Naive thymus-derived CD4-positive, alpha-beta T cell (primary cell): ENCODE data around the gene ZNF8. TPM values are rescaled to one million over a fixed set of nuclear protein-coding genes. Genes with fewer than 3 reads are reported as not detected.

Source experiments
- ATAC-seq: fragments of 150-1000 bp; cut with Tn5 transposase; 2 replicates; pipeline ENCODE4 v1.10.0; 2021; ENCODE audit warnings: mild to moderate bottlenecking, moderate library complexity
- CTCF ChIA-PET: fragments of 350-600 bp; sonication (Branson Sonifier 250); formaldehyde crosslinking; loops from one replicate; lab custom pipeline; 2021; ENCODE audit warnings: antibody characterized with exemption; lab: Charles Lee
- POLR2A ChIA-PET: fragments of 350-600 bp; sonication (Branson Sonifier 250); formaldehyde crosslinking; loops from one replicate; lab custom pipeline; 2021; ENCODE audit warnings: antibody characterized with exemption, inconsistent platforms; lab: Charles Lee
- DNase-seq, 9 donors: peaks; one replicate each; pipeline versions ENCODE4 v3.0.0 to v3.0.0-alpha.2; 2020 to 2022; ENCODE audit warnings: mixed read lengths in 1 of 9
- H3K27ac ChIP-seq: one replicate; pipeline ENCODE4 v1.7.0; 2013; ENCODE audit warnings: mild to moderate bottlenecking, low read depth, low read length, moderate library complexity
- H3K27me3 ChIP-seq, 2 donors: one replicate each; pipeline ENCODE4 v1.7.0; 2013; ENCODE audit warnings: low read length in 2 of 2, mild to moderate bottlenecking in 2 of 2, moderate library complexity in 2 of 2; ENCODE audit not compliant: control insufficient read depth in 2 of 2, insufficient read depth in 2 of 2
- H3K36me3 ChIP-seq, 3 experiments: 1 replicate in 2 of 3; 2 replicates in 1 of 3; pipeline ENCODE4 v1.7.0; 2013; ENCODE audit warnings: low read length in 3 of 3, mild to moderate bottlenecking in 3 of 3, moderate library complexity in 1 of 3; ENCODE audit not compliant: insufficient read depth in 3 of 3, control insufficient read depth in 2 of 3
- H3K4me1 ChIP-seq, 2 donors: one replicate each; pipeline ENCODE4 v1.7.0; 2013; ENCODE audit warnings: low read length in 2 of 2, mild to moderate bottlenecking in 2 of 2, moderate library complexity in 1 of 2; ENCODE audit not compliant: control insufficient read depth in 2 of 2, insufficient read depth in 2 of 2
- H3K4me3 ChIP-seq: 2 replicates; pipeline ENCODE4 v1.7.0; 2013; ENCODE audit warnings: mild to moderate bottlenecking, low read length
- H3K9me3 ChIP-seq, 3 experiments: 1 replicate in 2 of 3; 2 replicates in 1 of 3; pipeline ENCODE4 v1.7.0; 2013; ENCODE audit warnings: low read length in 3 of 3; ENCODE audit not compliant: control insufficient read depth in 2 of 3
- H3K27ac Mint-ChIP-seq, 9 donors: one replicate each; pipeline ENCODE4 v1.8.0; 2020 to 2022; ENCODE audit warnings: mixed read lengths in 9 of 9, mild to moderate bottlenecking in 8 of 9, moderate library complexity in 5 of 9, inconsistent platforms in 2 of 9
- H3K27me3 Mint-ChIP-seq, 5 donors: one replicate each; pipeline ENCODE4 v1.8.0; 2021 to 2022; ENCODE audit warnings: mixed read lengths in 5 of 5, mild to moderate bottlenecking in 1 of 5
- H3K36me3 Mint-ChIP-seq, 5 donors: one replicate each; pipeline ENCODE4 v1.8.0; 2020 to 2022; ENCODE audit warnings: mixed read lengths in 5 of 5, mild to moderate bottlenecking in 3 of 5, inconsistent platforms in 1 of 5
- H3K4me1 Mint-ChIP-seq, 7 donors: one replicate each; pipeline ENCODE4 v1.8.0; 2020 to 2022; ENCODE audit warnings: mixed read lengths in 7 of 7, mild to moderate bottlenecking in 3 of 7, inconsistent platforms in 1 of 7
- H3K4me3 Mint-ChIP-seq, 10 donors: one replicate each; pipeline ENCODE4 v1.8.0; 2020 to 2022; ENCODE audit warnings: mild to moderate bottlenecking in 10 of 10, mixed read lengths in 10 of 10, moderate library complexity in 6 of 10, inconsistent platforms in 2 of 10
- H3K9me3 Mint-ChIP-seq, 11 donors: one replicate each; pipeline ENCODE4 v1.8.0; 2020 to 2022; ENCODE audit warnings: mixed read lengths in 11 of 11, mild to moderate bottlenecking in 4 of 11, inconsistent platforms in 1 of 11, moderate library complexity in 1 of 11
- intact Hi-C, 2 donors: fragments of 100-400 bp; cut with micrococcal nuclease; formaldehyde crosslinking; loops; one replicate each; pipeline ENCODE4 v1.15.1; 2023
- polyA plus RNA-seq, 2 donors: library from polyadenylated mRNA; unstranded; fragments of 300-500 nt; fragmentation: Illumina TruSeq; gene quantifications; one replicate each; pipeline ENCODE4 v1.2.3, GENCODE V29; 2021
- total RNA-seq, 6 experiments: library from RNA in 5 of 6; stranded (reverse) in 5 of 6; gene quantifications; 1 replicate in 5 of 6; 2 replicates in 1 of 6; pipeline ENCODE4 v1.2.3 and lab custom pipeline; 2021 to 2026

The ZNF8 gene
- total and polyA plus RNA-seq, 7 experiments from 2014 or later: 0.97 to 10.5 (median 6.4) TPM

- H3K27me3 ChIP-seq: no peaks in the 10 kb centered on the region
- Mint-ChIP-seq H3K27ac (peak overlapping the region; percentile 88 to 97 (median 96)), H3K4me1 (peaks cover 28 to 65% (median 43%) of the 10 kb centered on the region in 7 donors), H3K27me3 (no peaks in the 10 kb centered on the region), H3K9me3 (peaks cover 0 to 22% (median 9%) of the 10 kb centered on the region in 11 donors), H3K36me3 (peaks cover 8 to 69% (median 43%) of the 10 kb centered on the region in 5 donors), H3K4me3 (peak overlapping the region; percentile 89 to 99 (median 95))
- ChIA-PET CTCF (interaction anchor here (0.6 to 1.6 kb wide), 2 partner anchors 77 to 84 kb away, joined by 3 to 4 read pairs; no protein-coding TSS in a partner anchor), POLR2A (interaction anchor here (0.6 to 1.2 kb wide), 5 partner anchors 25 to 277 kb away, joined by 3 to 5 read pairs (median 3); partner anchors contain the start of genes ERVK3-1, ZNF274 and ZNF606)
- no peak for ATAC-seq
- intact Hi-C loops: loop anchor here (2.0 to 5.0 kb wide), 5 partner anchors 53 to 803 kb away; partner anchors contain the start of genes ZNF417 (in 1 of the 2), ZNF544 (in 1 of the 2), ZNF584 (in 1 of the 2) and ZNF772 (in 1 of the 2)
- H3K9me3 ChIP-seq: peaks cover 0 to 8% (median 0%) of the 10 kb centered on the region in 3 experiments
- no peak for DNase-seq
- H3K27ac ChIP-seq: peak overlapping the region; percentile 80
- peaks cover 0 to 31% (median 0%) of the 10 kb centered on the region in 3 experiments for H3K36me3 ChIP-seq
- peak overlapping the region; percentile 93 for H3K4me3 ChIP-seq
- peaks cover 12 to 15% of the 10 kb centered on the region in 2 donors for H3K4me1 ChIP-seq
Observed at GRCh38 chr19:58279925-58280316, 1.2 kb downstream of the ZNF8 start.

- peaks cover 13 to 85% (median 57%) of the 10 kb centered on the region in 5 donors for H3K36me3 Mint-ChIP-seq
Observed at GRCh38 chr19:58284199-58284598, 5.4 kb downstream of the ZNF8 start.

GRCh38 chr19:58291943-58292342 is 13.2 kb downstream of the ZNF8 start:
- Mint-ChIP-seq H3K27me3 (no peaks in the 10 kb centered on the region), H3K36me3 (peaks cover 41 to 92% (median 79%) of the 10 kb centered on the region in 5 donors), H3K4me1 (peaks cover 0 to 7% (median 0%) of the 10 kb centered on the region in 7 donors), H3K27ac (no peak overlapping the region), H3K4me3 (no peak overlapping the region), H3K9me3 (peaks cover 3 to 70% (median 36%) of the 10 kb centered on the region in 11 donors)
- no peak for ATAC-seq
- Histone ChIP-seq H3K4me1 (no peaks in the 10 kb centered on the region), H3K9me3 (peaks cover 0 to 39% (median 6%) of the 10 kb centered on the region in 3 experiments), H3K36me3 (peaks cover 21 to 88% (median 28%) of the 10 kb centered on the region in 3 experiments), H3K27me3 (no peaks in the 10 kb centered on the region), H3K4me3 (no peak overlapping the region), H3K27ac (no peak overlapping the region)
- intact Hi-C loops: no loop called here
- no peak for DNase-seq
- POLR2A ChIA-PET: no interaction called here
- CTCF ChIA-PET: no interaction called here

More at GRCh38 chr19:58284199-58284598, 5.4 kb downstream of the ZNF8 start:
- intact Hi-C loops: no loop called here
- H3K9me3 Mint-ChIP-seq: peaks cover 0 to 27% (median 3%) of the 10 kb centered on the region in 11 donors
- ChIA-PET POLR2A (no interaction called here), CTCF (no interaction called here)
- no peak for ATAC-seq
- Histone ChIP-seq H3K4me3 (no peak overlapping the region), H3K36me3 (peaks cover 11 to 48% (median 21%) of the 10 kb centered on the region in 3 experiments), H3K27me3 (no peaks in the 10 kb centered on the region), H3K27ac (no peak overlapping the region), H3K4me1 (peaks cover 12 to 15% of the 10 kb centered on the region in 2 donors), H3K9me3 (no peaks in the 10 kb centered on the region)
- peaks cover 18 to 40% (median 28%) of the 10 kb centered on the region in 7 donors for H3K4me1 Mint-ChIP-seq
- H3K27ac Mint-ChIP-seq: no peak overlapping the region
- H3K4me3 Mint-ChIP-seq: no peak overlapping the region
- H3K27me3 Mint-ChIP-seq: no peaks in the 10 kb centered on the region
- DNase-seq: no peak

GRCh38 chr19:58294743-58295374 is 16.1 kb downstream of the ZNF8 start:
- Histone ChIP-seq H3K27ac (no peak overlapping the region), H3K36me3 (peaks cover 10 to 71% (median 14%) of the 10 kb centered on the region in 3 experiments), H3K9me3 (peaks cover 0 to 43% (median 6%) of the 10 kb centered on the region in 3 experiments), H3K4me3 (no peak overlapping the region), H3K4me1 (no peaks in the 10 kb centered on the region), H3K27me3 (no peaks in the 10 kb centered on the region)
- no peaks in the 10 kb centered on the region for H3K27me3 Mint-ChIP-seq
- peaks cover 0 to 79% (median 42%) of the 10 kb centered on the region in 11 donors for H3K9me3 Mint-ChIP-seq
- DNase-seq (no peak), ATAC-seq (no peak)
- H3K4me1 Mint-ChIP-seq: peaks cover 0 to 7% (median 0%) of the 10 kb centered on the region in 7 donors
- H3K4me3 Mint-ChIP-seq: no peak overlapping the region
- H3K36me3 Mint-ChIP-seq: peaks cover 36 to 82% (median 73%) of the 10 kb centered on the region in 5 donors
- no peak overlapping the region for H3K27ac Mint-ChIP-seq
- ChIA-PET CTCF (no interaction called here), POLR2A (no interaction called here)
- intact Hi-C loops: no loop called here

- no peaks in the 10 kb centered on the region for H3K4me1 ChIP-seq
- H3K36me3 ChIP-seq: peaks cover 10 to 76% (median 17%) of the 10 kb centered on the region in 3 experiments
- no peak overlapping the region for H3K4me3 Mint-ChIP-seq
- H3K27ac ChIP-seq: no peak overlapping the region
- H3K27me3 ChIP-seq: no peaks in the 10 kb centered on the region
- H3K27me3 Mint-ChIP-seq: no peaks in the 10 kb centered on the region
- ATAC-seq: no peak
- CTCF ChIA-PET: no interaction called here
- intact Hi-C loops: no loop called here
- no peak overlapping the region for H3K27ac Mint-ChIP-seq
- no peak for DNase-seq
- H3K9me3 Mint-ChIP-seq: peaks cover 0 to 81% (median 41%) of the 10 kb centered on the region in 11 donors
- POLR2A ChIA-PET: no interaction called here
- peaks cover 0 to 42% (median 6%) of the 10 kb centered on the region in 3 experiments for H3K9me3 ChIP-seq
- H3K36me3 Mint-ChIP-seq: peaks cover 35 to 88% (median 78%) of the 10 kb centered on the region in 5 donors
- no peak overlapping the region for H3K4me3 ChIP-seq
- peaks cover 0 to 11% (median 0%) of the 10 kb centered on the region in 7 donors for H3K4me1 Mint-ChIP-seq
Observed at GRCh38 chr19:58296104-58296503, 17.3 kb downstream of the ZNF8 start.

- no peaks in the 10 kb centered on the region for H3K27me3 ChIP-seq
- Mint-ChIP-seq H3K9me3 (peaks cover 0 to 37% (median 8%) of the 10 kb centered on the region in 11 donors), H3K4me1 (peaks cover 11 to 18% (median 17%) of the 10 kb centered on the region in 7 donors), H3K27me3 (no peaks in the 10 kb centered on the region), H3K27ac (peak overlapping the region in 1 of 9 donors; percentile 17), H3K36me3 (peaks cover 3 to 75% (median 54%) of the 10 kb centered on the region in 5 donors), H3K4me3 (no peak overlapping the region)
- peaks cover 0 to 34% (median 4%) of the 10 kb centered on the region in 3 experiments for H3K36me3 ChIP-seq
- CTCF ChIA-PET: no interaction called here
- peaks cover 0 to 4% (median 0%) of the 10 kb centered on the region in 3 experiments for H3K9me3 ChIP-seq
- peaks cover 0 to 7% of the 10 kb centered on the region in 2 donors for H3K4me1 ChIP-seq
- ATAC-seq: no peak
- no peak overlapping the region for H3K4me3 ChIP-seq
- intact Hi-C loops: no loop called here
- POLR2A ChIA-PET: interaction anchor here (0.5 to 1.4 kb wide), 4 partner anchors 13 to 62 kb away, joined by 3 to 4 read pairs (median 3); partner anchors contain the start of genes ZNF497, ZNF8 and ZSCAN22
- H3K27ac ChIP-seq: no peak overlapping the region
- no peak for DNase-seq
Observed at GRCh38 chr19:58300620-58301019, 21.9 kb downstream of the ZNF8 start.
